Measurements from ENCODE around the gene MOGAT1.

- no peak for TF ChIP-seq CTCF (IDR thresholded peaks at IDR 0.05; ENCODE audit: low read depth, low read length)
- no peak for TF ChIP-seq EZH2phosphoT487 (IDR thresholded peaks at IDR 0.05; ENCODE audit: low read depth)
These were observed 66.9 kb downstream of the MOGAT1 start for GRCh38 chr2:222738312-222738711.

All from OCI-LY3 (cell line).